ENCODE measurements around the gene CX3CR1.
A peak's percentile ranks its signal among the peaks of the same experiment; 100 is the strongest.

CX3CR1 gene

DNA sequence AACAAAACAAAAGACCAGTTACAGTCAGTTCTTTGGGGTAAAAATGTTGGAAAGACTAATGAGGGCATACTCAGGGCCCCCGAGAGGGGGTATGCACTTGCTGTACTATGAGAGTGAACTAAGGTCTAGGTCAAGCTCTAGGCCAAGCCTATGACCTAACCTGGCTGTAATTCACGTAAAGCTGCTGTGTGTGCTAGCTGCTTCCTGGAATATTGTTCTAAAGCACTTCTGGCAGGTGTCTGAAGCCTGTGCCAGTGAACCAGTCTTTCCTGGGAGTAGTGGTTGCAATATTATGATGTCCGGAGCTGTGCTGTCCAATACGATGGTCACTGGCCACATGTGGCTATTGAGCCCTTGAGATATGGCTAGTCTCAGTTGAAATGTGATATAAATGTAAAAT lies 13.1 kb upstream of the CX3CR1 start:
- no peak overlapping the region for H2AFZ ChIP-seq
- H3K27me3 ChIP-seq (ENCODE audit: control insufficient read depth, insufficient read depth, low read length): no peaks in the 10 kb centered on the region
- H3K9ac ChIP-seq: no peak overlapping the region
- no peaks in the 10 kb centered on the region for H3K79me2 ChIP-seq
- H3K27ac ChIP-seq: no peak overlapping the region
- H3K36me3 ChIP-seq (ENCODE audit: control insufficient read depth, insufficient read depth, low read length): no peaks in the 10 kb centered on the region
- no peaks in the 10 kb centered on the region for H3K9me3 ChIP-seq (ENCODE audit: control insufficient read depth, low read length)
- no peak overlapping the region for H3K4me3 ChIP-seq (ENCODE audit: low read depth, low read length)
- no peak overlapping the region for H3K4me2 ChIP-seq (ENCODE audit: low read length)
- H3K4me1 ChIP-seq: peaks cover 2% of the 10 kb centered on the region
- TF ChIP-seq, protein P1, sequence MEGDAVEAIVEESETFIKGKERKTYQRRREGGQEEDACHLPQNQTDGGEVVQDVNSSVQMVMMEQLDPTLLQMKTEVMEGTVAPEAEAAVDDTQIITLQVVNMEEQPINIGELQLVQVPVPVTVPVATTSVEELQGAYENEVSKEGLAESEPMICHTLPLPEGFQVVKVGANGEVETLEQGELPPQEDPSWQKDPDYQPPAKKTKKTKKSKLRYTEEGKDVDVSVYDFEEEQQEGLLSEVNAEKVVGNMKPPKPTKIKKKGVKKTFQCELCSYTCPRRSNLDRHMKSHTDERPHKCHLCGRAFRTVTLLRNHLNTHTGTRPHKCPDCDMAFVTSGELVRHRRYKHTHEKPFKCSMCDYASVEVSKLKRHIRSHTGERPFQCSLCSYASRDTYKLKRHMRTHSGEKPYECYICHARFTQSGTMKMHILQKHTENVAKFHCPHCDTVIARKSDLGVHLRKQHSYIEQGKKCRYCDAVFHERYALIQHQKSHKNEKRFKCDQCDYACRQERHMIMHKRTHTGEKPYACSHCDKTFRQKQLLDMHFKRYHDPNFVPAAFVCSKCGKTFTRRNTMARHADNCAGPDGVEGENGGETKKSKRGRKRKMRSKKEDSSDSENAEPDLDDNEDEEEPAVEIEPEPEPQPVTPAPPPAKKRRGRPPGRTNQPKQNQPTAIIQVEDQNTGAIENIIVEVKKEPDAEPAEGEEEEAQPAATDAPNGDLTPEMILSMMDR (IDR thresholded peaks at IDR 0.05): no peak

DNA sequence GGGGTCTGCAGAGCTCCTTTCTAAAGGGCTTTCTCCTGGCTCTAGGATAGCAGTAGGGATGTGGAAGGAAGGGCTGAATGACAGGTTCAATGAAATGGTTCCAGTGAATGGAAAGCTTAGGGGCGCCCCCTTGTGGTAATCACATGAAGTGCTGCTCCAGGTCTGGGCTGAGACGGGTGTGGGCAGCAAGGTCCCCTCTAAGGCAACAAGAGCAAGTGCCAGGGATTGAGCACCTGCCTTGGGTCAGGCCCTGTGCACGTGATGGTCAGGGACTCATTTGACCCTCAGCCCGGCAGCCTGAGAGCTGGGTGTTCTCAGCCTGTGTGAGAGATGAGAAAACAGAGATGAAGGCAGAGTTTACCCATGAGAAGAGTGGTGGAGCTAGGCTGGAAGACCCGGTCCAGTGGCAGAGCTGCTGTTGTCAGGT lies 12.1 kb upstream of the CX3CR1 start:
- no peak overlapping the region for H2AFZ ChIP-seq
- no peaks in the 10 kb centered on the region for H3K79me2 ChIP-seq
- H3K4me1 ChIP-seq: peaks cover 2% of the 10 kb centered on the region
- no peak overlapping the region for H3K27ac ChIP-seq
- TF ChIP-seq, protein P1 (IDR thresholded peaks at IDR 0.05): peak; percentile 88
- H3K9me3 ChIP-seq (ENCODE audit: control insufficient read depth, low read length): no peaks in the 10 kb centered on the region
- H3K9ac ChIP-seq: no peak overlapping the region
- H3K36me3 ChIP-seq (ENCODE audit: control insufficient read depth, insufficient read depth, low read length): no peaks in the 10 kb centered on the region
- H3K4me2 ChIP-seq (ENCODE audit: low read length): no peak overlapping the region
- no peaks in the 10 kb centered on the region for H3K27me3 ChIP-seq (ENCODE audit: control insufficient read depth, insufficient read depth, low read length)
- H3K4me3 ChIP-seq (ENCODE audit: low read depth, low read length): no peak overlapping the region

DNA sequence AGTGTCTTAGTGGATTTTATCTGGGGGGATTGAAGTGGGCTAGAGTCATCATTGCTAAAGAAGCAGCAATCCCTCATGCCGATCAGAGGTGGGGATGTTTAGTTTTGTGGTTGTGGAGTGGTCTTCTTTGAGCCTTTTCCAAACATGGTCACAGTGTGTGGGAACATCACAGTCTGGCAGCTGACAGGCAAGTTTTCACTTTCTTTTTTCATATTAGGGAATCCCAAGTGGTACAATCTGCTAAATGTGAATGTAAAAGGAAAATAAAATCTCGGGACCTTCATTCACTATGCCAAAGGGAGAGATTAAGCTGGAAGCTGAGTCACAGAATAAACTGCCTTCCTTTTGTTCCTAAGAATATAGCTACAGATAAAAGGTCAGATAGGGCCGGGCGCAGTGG lies 10.4 kb upstream of the CX3CR1 start:
- no peaks in the 10 kb centered on the region for H3K36me3 ChIP-seq (ENCODE audit: control insufficient read depth, insufficient read depth, low read length)
- no peak overlapping the region for H3K9ac ChIP-seq
- no peak overlapping the region for H3K4me2 ChIP-seq (ENCODE audit: low read length)
- no peaks in the 10 kb centered on the region for H3K79me2 ChIP-seq
- no peaks in the 10 kb centered on the region for H3K27me3 ChIP-seq (ENCODE audit: control insufficient read depth, insufficient read depth, low read length)
- H2AFZ ChIP-seq: no peak overlapping the region
- TF ChIP-seq, protein P1 (IDR thresholded peaks at IDR 0.05): no peak
- no peak overlapping the region for H3K4me3 ChIP-seq (ENCODE audit: low read depth, low read length)
- peaks cover 2% of the 10 kb centered on the region for H3K4me1 ChIP-seq
- no peaks in the 10 kb centered on the region for H3K9me3 ChIP-seq (ENCODE audit: control insufficient read depth, low read length)
- no peak overlapping the region for H3K27ac ChIP-seq

DNA sequence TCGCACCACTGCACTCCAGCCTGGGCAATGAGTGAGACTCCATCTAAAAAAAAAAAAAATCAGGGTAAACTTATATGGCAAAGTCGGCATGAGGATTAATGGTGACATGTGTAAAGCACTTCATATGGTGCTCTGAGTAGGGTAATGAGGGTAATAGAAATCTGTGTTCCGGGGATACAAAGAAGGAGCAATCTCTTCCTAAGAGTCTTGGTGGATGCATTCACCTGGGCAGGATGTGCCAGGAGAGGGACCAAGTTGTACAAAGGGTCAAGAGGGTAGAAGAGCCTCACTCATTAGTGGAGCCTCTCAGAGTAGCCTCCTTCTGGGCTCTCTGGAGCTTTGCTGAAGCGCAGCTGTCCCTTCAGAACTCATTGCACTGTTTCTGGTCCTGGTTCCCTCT lies 9.3 kb upstream of the CX3CR1 start:
- Histone ChIP-seq H3K27ac (no peak overlapping the region), H2AFZ (no peak overlapping the region), H3K36me3 (ENCODE audit: control insufficient read depth, insufficient read depth, low read length) (no peaks in the 10 kb centered on the region), H3K4me1 (peaks cover 2% of the 10 kb centered on the region), H3K4me2 (ENCODE audit: low read length) (no peak overlapping the region), H3K79me2 (no peaks in the 10 kb centered on the region), H3K9me3 (ENCODE audit: control insufficient read depth, low read length) (no peaks in the 10 kb centered on the region), H3K9ac (no peak overlapping the region), H3K27me3 (ENCODE audit: control insufficient read depth, insufficient read depth, low read length) (no peaks in the 10 kb centered on the region), H3K4me3 (ENCODE audit: low read depth, low read length) (no peak overlapping the region)
- TF ChIP-seq, protein P1 (IDR thresholded peaks at IDR 0.05): no peak

DNA sequence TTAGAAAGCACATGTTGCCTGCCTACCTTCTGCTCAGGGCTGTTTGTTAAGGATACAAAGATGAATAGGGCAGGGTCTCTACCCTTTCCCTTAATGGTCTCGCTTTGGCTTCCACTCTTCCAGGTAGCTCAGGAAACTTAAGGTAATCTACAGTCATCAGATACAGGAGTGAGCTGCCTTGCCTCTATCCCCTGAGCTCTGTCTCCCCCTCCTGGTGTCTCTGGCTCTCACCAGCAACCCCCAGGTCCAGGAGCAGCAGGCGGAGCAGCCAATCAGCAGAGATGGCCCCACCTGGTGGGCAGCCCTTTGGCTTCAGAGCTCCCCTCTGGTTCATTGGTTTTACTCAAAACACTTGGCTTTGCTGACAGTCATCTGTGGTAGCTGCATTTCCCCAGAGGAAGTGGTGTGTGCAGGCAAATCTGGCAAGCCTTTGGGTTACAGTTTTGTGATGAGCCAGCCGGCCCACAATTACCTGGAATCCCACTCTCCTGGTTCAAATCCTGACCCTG lies 8.5 kb upstream of the CX3CR1 start:
- no peaks in the 10 kb centered on the region for H3K36me3 ChIP-seq (ENCODE audit: control insufficient read depth, insufficient read depth, low read length)
- H3K4me3 ChIP-seq (ENCODE audit: low read depth, low read length): no peak overlapping the region
- peaks cover 2% of the 10 kb centered on the region for H3K4me1 ChIP-seq
- no peak overlapping the region for H3K9ac ChIP-seq
- no peak overlapping the region for H3K4me2 ChIP-seq (ENCODE audit: low read length)
- H3K79me2 ChIP-seq: no peaks in the 10 kb centered on the region
- TF ChIP-seq, protein P1 (IDR thresholded peaks at IDR 0.05): peak; percentile 94
- peak overlapping the region; percentile 19 for H2AFZ ChIP-seq
- H3K27me3 ChIP-seq (ENCODE audit: control insufficient read depth, insufficient read depth, low read length): no peaks in the 10 kb centered on the region
- H3K27ac ChIP-seq: no peak overlapping the region
- no peaks in the 10 kb centered on the region for H3K9me3 ChIP-seq (ENCODE audit: control insufficient read depth, low read length)
